Astrocyte of the cerebellum (primary cell): ENCODE data around the gene C11orf21.

Experiments used
- DNase-seq: peaks from one replicate; pipeline ENCODE4 v3.0.0-alpha.2; 2011; ENCODE audit warnings: low read depth
- H3K4me3 ChIP-seq: 2 replicates; pipeline ENCODE4 v1.5.1; 2011; ENCODE audit warnings: mild to moderate bottlenecking, low read depth, low read length, moderate library complexity
- CTCF ChIP-seq: IDR thresholded peaks from 2 replicates; pipeline ENCODE4 v1.5.1; 2012; ENCODE audit warnings: low read length, low read depth, moderate library complexity, mild to moderate bottlenecking; ENCODE audit errors: missing control alignments
- in situ Hi-C: cut with HindIII; loops from 2 replicates; pipeline ENCODE4 v1.10.0; 2017; ENCODE audit warnings: low sequenced_read_pairs

Gene C11orf21

GRCh38 chr11:2264366-2265053, 37.2 kb downstream of the C11orf21 start:
- no peak for DNase-seq
- H3K4me3 ChIP-seq = no peak overlapping the region
- in situ Hi-C loops = loop anchor here (5.0 kb wide), 1 partner anchor 78 kb away; no protein-coding TSS in a partner anchor
- TF ChIP-seq CTCF = no peak

- no peak for TF ChIP-seq CTCF
- no peak for DNase-seq
- in situ Hi-C loops = no loop called here
- H3K4me3 ChIP-seq = no peak overlapping the region
Measured at GRCh38 chr11:2263724-2264360, 37.9 kb downstream of the C11orf21 start.

- TF ChIP-seq CTCF = no peak
- no peak overlapping the region for H3K4me3 ChIP-seq
- no peak for DNase-seq
- in situ Hi-C loops = no loop called here
Measured at GRCh38 chr11:2263071-2263565, 38.6 kb downstream of the C11orf21 start.

GRCh38 chr11:2262301-2263070, 39.2 kb downstream of the C11orf21 start:
- in situ Hi-C loops = no loop called here
- TF ChIP-seq CTCF = no peak
- H3K4me3 ChIP-seq = no peak overlapping the region
- DNase-seq = no peak

GRCh38 chr11:2261436-2262230, 40.1 kb downstream of the C11orf21 start:
- in situ Hi-C loops = no loop called here
- TF ChIP-seq CTCF = no peak
- no peak overlapping the region for H3K4me3 ChIP-seq
- no peak for DNase-seq
